ENCODE measurements around the gene GPC3. TPM values are rescaled to one million over a fixed set of nuclear protein-coding genes. Genes with fewer than 3 reads are reported as not detected.

Gene GPC3
- total RNA-seq, 1 experiment from 2014 or later: 0.98 TPM

DNA sequence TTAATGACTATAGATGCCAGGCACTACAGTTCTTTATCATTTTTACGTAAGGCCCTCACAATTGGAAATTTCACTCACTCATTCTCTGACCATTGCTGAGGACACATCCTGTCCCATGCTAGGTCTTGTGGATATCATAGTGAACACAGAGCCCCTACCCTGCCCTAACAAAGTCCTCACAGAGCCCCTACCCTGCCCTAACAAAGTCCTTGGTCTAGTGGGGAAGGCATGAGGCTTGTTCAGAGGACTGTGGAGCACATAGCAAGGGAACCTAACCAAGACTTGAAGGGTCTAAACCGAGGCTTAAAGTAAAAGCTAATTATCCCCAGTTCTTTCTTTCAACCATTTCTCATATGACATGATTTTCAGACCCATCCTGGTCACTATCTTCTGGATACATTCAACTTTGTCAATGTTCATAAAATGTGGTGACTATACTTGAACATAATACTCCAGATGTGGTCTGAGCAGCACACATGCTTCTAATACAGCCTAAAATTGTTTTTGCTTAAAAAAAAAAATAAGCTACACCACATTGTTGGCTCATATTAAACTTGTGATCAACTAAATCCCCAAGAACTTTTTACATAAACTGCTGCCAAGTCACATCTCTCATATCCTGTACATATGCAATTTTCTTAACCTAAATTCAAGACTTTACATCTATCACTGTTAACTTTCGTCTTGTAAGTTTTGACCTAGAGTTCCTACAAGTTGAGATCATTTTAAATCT lies 77.0 kb downstream of the GPC3 start:
- Histone ChIP-seq H4K20me1 (ENCODE audit: insufficient read depth) (no peaks in the 10 kb centered on the region), H3K9me2 (ENCODE audit: insufficient read depth) (no peaks in the 10 kb centered on the region), H2AFZ (ENCODE audit: low read depth, low read length, poor library complexity, severe bottlenecking) (no peak overlapping the region), H3K27me3 (ENCODE audit: insufficient read depth, low read length) (no peaks in the 10 kb centered on the region), H3K4me3 (replicated peaks in 1 of 2; ENCODE audit: low read depth in 1 of 2, low read length in 2 of 2) (no peak overlapping the region), H3K27ac (ENCODE audit: low read depth, low read length) (no peak overlapping the region), H3K9me3 (ENCODE audit: control insufficient read depth in 1 of 2, insufficient read depth in 1 of 2, low read depth in 1 of 2, low read length in 2 of 2) (no peaks in the 10 kb centered on the region), H3K9ac (ENCODE audit: low read length) (no peak overlapping the region), H3K4me2 (ENCODE audit: low read length) (no peak overlapping the region), H3K36me3 (ENCODE audit: control insufficient read depth in 1 of 2, insufficient read depth in 2 of 2, low read length in 2 of 2) (no peaks in the 10 kb centered on the region), H3K4me1 (ENCODE audit: control insufficient read depth in 1 of 2, insufficient read depth in 2 of 2, low read length in 2 of 2) (no peaks in the 10 kb centered on the region), H3K79me2 (ENCODE audit: insufficient read depth, low read length) (no peaks in the 10 kb centered on the region)
- TF ChIP-seq FOSL1 (IDR thresholded peaks at IDR 0.05; ENCODE audit: low read depth): no peak
- TF ChIP-seq POLR2A (IDR thresholded peaks at IDR 0.05; ENCODE audit: borderline replicate concordance, extremely low read depth, insufficient read depth, insufficient read length): no peak
- TF ChIP-seq, protein P1, sequence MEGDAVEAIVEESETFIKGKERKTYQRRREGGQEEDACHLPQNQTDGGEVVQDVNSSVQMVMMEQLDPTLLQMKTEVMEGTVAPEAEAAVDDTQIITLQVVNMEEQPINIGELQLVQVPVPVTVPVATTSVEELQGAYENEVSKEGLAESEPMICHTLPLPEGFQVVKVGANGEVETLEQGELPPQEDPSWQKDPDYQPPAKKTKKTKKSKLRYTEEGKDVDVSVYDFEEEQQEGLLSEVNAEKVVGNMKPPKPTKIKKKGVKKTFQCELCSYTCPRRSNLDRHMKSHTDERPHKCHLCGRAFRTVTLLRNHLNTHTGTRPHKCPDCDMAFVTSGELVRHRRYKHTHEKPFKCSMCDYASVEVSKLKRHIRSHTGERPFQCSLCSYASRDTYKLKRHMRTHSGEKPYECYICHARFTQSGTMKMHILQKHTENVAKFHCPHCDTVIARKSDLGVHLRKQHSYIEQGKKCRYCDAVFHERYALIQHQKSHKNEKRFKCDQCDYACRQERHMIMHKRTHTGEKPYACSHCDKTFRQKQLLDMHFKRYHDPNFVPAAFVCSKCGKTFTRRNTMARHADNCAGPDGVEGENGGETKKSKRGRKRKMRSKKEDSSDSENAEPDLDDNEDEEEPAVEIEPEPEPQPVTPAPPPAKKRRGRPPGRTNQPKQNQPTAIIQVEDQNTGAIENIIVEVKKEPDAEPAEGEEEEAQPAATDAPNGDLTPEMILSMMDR (IDR thresholded peaks at IDR 0.05 in 2 of 3, conservative IDR thresholded peaks at IDR 0.05 in 1 of 3; ENCODE audit: borderline replicate concordance in 1 of 3, insufficient read depth in 1 of 3, low read depth in 2 of 3, low read length in 2 of 3): no peak
- TF ChIP-seq, protein P2, sequence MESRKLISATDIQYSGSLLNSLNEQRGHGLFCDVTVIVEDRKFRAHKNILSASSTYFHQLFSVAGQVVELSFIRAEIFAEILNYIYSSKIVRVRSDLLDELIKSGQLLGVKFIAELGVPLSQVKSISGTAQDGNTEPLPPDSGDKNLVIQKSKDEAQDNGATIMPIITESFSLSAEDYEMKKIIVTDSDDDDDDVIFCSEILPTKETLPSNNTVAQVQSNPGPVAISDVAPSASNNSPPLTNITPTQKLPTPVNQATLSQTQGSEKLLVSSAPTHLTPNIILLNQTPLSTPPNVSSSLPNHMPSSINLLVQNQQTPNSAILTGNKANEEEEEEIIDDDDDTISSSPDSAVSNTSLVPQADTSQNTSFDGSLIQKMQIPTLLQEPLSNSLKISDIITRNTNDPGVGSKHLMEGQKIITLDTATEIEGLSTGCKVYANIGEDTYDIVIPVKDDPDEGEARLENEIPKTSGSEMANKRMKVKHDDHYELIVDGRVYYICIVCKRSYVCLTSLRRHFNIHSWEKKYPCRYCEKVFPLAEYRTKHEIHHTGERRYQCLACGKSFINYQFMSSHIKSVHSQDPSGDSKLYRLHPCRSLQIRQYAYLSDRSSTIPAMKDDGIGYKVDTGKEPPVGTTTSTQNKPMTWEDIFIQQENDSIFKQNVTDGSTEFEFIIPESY (IDR thresholded peaks at IDR 0.05; ENCODE audit: extremely low read depth, insufficient replicate concordance, low read length): no peak
- TF ChIP-seq ZFX (IDR thresholded peaks at IDR 0.05): no peak
- no peak for TF ChIP-seq SRF (IDR thresholded peaks at IDR 0.05; ENCODE audit: low read depth)
- no peak for TF ChIP-seq EZH2 (IDR thresholded peaks at IDR 0.05)
- no peak for TF ChIP-seq EZH2phosphoT487 (IDR thresholded peaks at IDR 0.05; ENCODE audit: borderline replicate concordance)
- no peak for TF ChIP-seq ELF1 (IDR thresholded peaks at IDR 0.05; ENCODE audit: borderline replicate concordance, low read depth)
- no peak for TF ChIP-seq TCF7L2 (IDR thresholded peaks at IDR 0.05; ENCODE audit: borderline replicate concordance, extremely low read depth, insufficient read depth, insufficient read length)
- TF ChIP-seq YY1 (IDR thresholded peaks at IDR 0.05; ENCODE audit: extremely low read depth, insufficient replicate concordance, low read depth, low read length): no peak
- POLR2A ChIA-PET: no interaction called here
- ATAC-seq (no peak), DNase-seq (ENCODE audit: low read depth, low spot score) (no peak)
- CTCF ChIA-PET: interaction anchor here (0.9 kb wide), 1 partner anchor 116 kb away, joined by 3 read pairs; no protein-coding TSS in a partner anchor
- intact Hi-C loops (cut with micrococcal nuclease): no loop called here
- RAD21 ChIA-PET (ENCODE audit: low non-redundant PET in 1 of 2, low total read pairs in 2 of 2, uncharacterized antibody in 2 of 2, unreplicated experiment in 2 of 2): no interaction called here
- BruUV-seq (replicated peaks): no TSS peak
